Endothelial cell of umbilical vein (primary cell): Measurements from ENCODE around the gene RAPGEF4. TPM values are rescaled to one million over a fixed set of nuclear protein-coding genes. Genes with fewer than 3 reads are reported as not detected.

ENCODE experiments used
- BruUV-seq: library from RNA; stranded (reverse); fragments of 400-500 nt; replicated peaks from 2 replicates; lab custom pipeline; 2021; lab: Mats Ljungman, UMichigan
- CTCF ChIA-PET: fragments of 300-600, 350-600 bp; sonication (Branson Sonifier 250); formaldehyde crosslinking; loops from one replicate; lab custom pipeline; 2021; ENCODE audit warnings: antibody characterized with exemption, inconsistent platforms; lab: Charles Lee
- POLR2A ChIA-PET: fragments of 300-600, 350-600 bp; sonication (Branson Sonifier 250); formaldehyde crosslinking; loops from one replicate; lab custom pipeline; 2021; ENCODE audit warnings: antibody characterized with exemption, inconsistent platforms; lab: Charles Lee
- DNase-seq: peaks from one replicate; pipeline ENCODE4 v3.0.0-alpha.2; 2011; ENCODE audit warnings: low read depth, low spot score
- FAIRE-seq: peaks from 2 replicates; lab custom pipeline; 2011; peaks lifted over from hg19 to GRCh38; lab: Jason Lieb, UNC
- H2AFZ ChIP-seq: 2 replicates; pipeline ENCODE4 v1.6.0; 2012; ENCODE audit warnings: low read depth, low read length, control low read depth, inconsistent platforms
- H3K27ac ChIP-seq: 2 replicates; pipeline ENCODE4 v1.5.1; 2011; ENCODE audit warnings: low read depth, mild to moderate bottlenecking, control low read depth, low read length, moderate library complexity; ENCODE audit not compliant: insufficient read depth
- H3K27me3 ChIP-seq, 2 experiments: 2 replicates each; pipeline versions ENCODE4 v1.6.0 to v1.6.1; 2011; ENCODE audit warnings: low read length in 2 of 2, mixed read lengths in 1 of 2; ENCODE audit not compliant: control insufficient read depth in 2 of 2, insufficient read depth in 2 of 2
- H3K36me3 ChIP-seq, 2 experiments: 2 replicates in 1 of 2; 3 replicates in 1 of 2; pipeline ENCODE4 v1.5.1; 2011; ENCODE audit warnings: low read length in 2 of 2, mild to moderate bottlenecking in 1 of 2, moderate library complexity in 1 of 2; ENCODE audit not compliant: control insufficient read depth in 2 of 2, insufficient read depth in 2 of 2; ENCODE audit errors: extremely low read depth in 1 of 2
- H3K4me1 ChIP-seq: 3 replicates; pipeline ENCODE4 v1.5.1; 2011; ENCODE audit warnings: mild to moderate bottlenecking, low read length; ENCODE audit not compliant: control insufficient read depth, insufficient read depth; ENCODE audit errors: extremely low read depth
- H3K4me2 ChIP-seq: 2 replicates; pipeline ENCODE4 v1.6.1; 2011; ENCODE audit warnings: low read length, control low read depth, mixed read lengths; ENCODE audit not compliant: insufficient read depth
- H3K4me3 ChIP-seq, 3 experiments: fragments of 200-600 bp in 1 of 3; sonication (generic), shearing (Covaris generic) in 1 of 3; replicated peaks in 1 of 3; 2 replicates each; pipeline ENCODE4 v1.5.1; 2011 to 2016; ENCODE audit warnings: control low read depth in 3 of 3, low read length in 3 of 3, mild to moderate bottlenecking in 2 of 3, inconsistent platforms in 1 of 3, low read depth in 1 of 3, moderate library complexity in 1 of 3; ENCODE audit not compliant: insufficient read depth in 1 of 3
- H3K79me2 ChIP-seq: 2 replicates; pipeline ENCODE4 v1.6.0; 2012; ENCODE audit warnings: low read length, inconsistent platforms; ENCODE audit not compliant: control insufficient read depth, insufficient read depth
- H3K9ac ChIP-seq: replicated peaks from 2 replicates; pipeline ENCODE3; 2011; ENCODE audit warnings: low read length, control low read depth; ENCODE audit not compliant: insufficient read depth; ENCODE audit errors: extremely low read depth
- H3K9me1 ChIP-seq: replicated peaks from 3 replicates; pipeline ENCODE4 v1.6.0; 2011; ENCODE audit warnings: mild to moderate bottlenecking, low read length; ENCODE audit not compliant: control insufficient read depth, insufficient read depth; ENCODE audit errors: extremely low read depth
- H3K9me3 ChIP-seq: replicated peaks from 2 replicates; pipeline ENCODE4 v1.5.1; 2012; ENCODE audit warnings: low read length, inconsistent platforms; ENCODE audit not compliant: control insufficient read depth, insufficient read depth
- H4K20me1 ChIP-seq: replicated peaks from 2 replicates; pipeline ENCODE3; 2011; ENCODE audit warnings: mild to moderate bottlenecking, low read length; ENCODE audit not compliant: control insufficient read depth, insufficient read depth; ENCODE audit errors: extremely low read depth
- JUN ChIP-seq: IDR thresholded peaks from 2 replicates; pipeline ENCODE4 v1.6.1; 2011; ENCODE audit warnings: borderline replicate concordance, low read depth; ENCODE audit not compliant: insufficient read length, insufficient read depth
- POLR2A ChIP-seq: IDR thresholded peaks from 2 replicates; pipeline ENCODE4 v1.6.1; 2012; ENCODE audit warnings: low read depth, mild to moderate bottlenecking, control low read depth, low read length
- POLR2AphosphoS5 ChIP-seq: IDR thresholded peaks from 2 replicates; pipeline ENCODE4 v1.6.1; 2012; ENCODE audit warnings: low read depth, mild to moderate bottlenecking, control low read depth, low read length, moderate library complexity; ENCODE audit not compliant: insufficient read depth
- dilution Hi-C: fragments of 300-500 bp; cut with MboI; formaldehyde crosslinking; loops from one replicate; pipeline ENCODE4 v1.15.0; 2019; ENCODE audit warnings: low sequenced_read_pairs; ENCODE audit not compliant: extremely low pct_ligation_motif_present
- intact Hi-C: fragments of 100-400 bp; cut with micrococcal nuclease; formaldehyde crosslinking; loops from one replicate; pipeline ENCODE4 v1.10.0; 2022
- polyA plus RNA-seq, 4 experiments: library from polyadenylated mRNA; depleted of rRNA in 3 of 4; stranded (reverse) in 3 of 4; unstranded in 1 of 4; fragments of >200 nt; gene quantifications; 2 replicates each; pipeline versions ENCODE4 v1.2.1 to v1.2.3, GENCODE V29; 2011 to 2012; ENCODE audit warnings: missing spikeins in 1 of 4
- total RNA-seq: library from RNA; stranded (reverse); gene quantifications from 2 replicates; pipeline ENCODE4 v1.2.3, GENCODE V29; 2021
- TF ChIP-seq, protein P1 (sequence below), 2 donors: IDR thresholded peaks; 1 replicate in 1 of 2; 2 replicates in 1 of 2; pipeline ENCODE4 v1.5.1; 2011; ENCODE audit warnings: low read length in 2 of 2, mild to moderate bottlenecking in 2 of 2, moderate library complexity in 2 of 2, control low read depth in 1 of 2, inconsistent platforms in 1 of 2, low read depth in 1 of 2; ENCODE audit not compliant: insufficient read depth in 1 of 2; ENCODE audit errors: extremely low read depth in 1 of 2

The RAPGEF4 gene
- total and polyA plus RNA-seq, 2 donors (not counting 3 experiments of a cell fraction or from before 2014, with no cell fraction given): 7.2 to 9.2 TPM

DNA sequence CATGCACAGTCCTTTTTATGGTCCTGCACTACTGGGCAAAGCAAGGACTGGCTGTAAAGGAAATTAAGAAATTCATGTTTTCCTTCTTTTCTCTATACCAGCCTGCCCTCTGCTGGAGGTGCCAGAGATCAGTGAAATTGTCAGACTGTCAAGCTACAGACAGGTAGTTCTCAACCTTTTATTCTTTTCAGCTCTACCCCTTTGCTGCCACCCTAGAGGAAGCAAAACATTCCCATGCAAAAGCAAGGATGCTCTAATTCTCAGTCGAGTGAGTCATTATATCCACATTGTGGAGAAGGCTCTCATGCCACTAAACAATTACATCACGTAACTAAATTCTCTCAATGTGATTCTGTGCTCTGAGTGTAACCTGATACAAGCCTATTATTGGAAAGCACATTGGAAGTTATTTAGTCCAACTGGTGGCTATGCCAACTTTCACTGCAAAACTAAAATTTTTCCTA lies 25.0 kb upstream of the RAPGEF4 start:
- H3K4me3 ChIP-seq: no peak overlapping the region
- H3K4me2 ChIP-seq: no peak overlapping the region
- dilution Hi-C loops: no loop called here
- ChIA-PET CTCF (interaction anchor here (0.5 to 3.6 kb wide), 47 partner anchors 9 to 1122 kb away, joined by 3 to 108 read pairs (median 5); partner anchors contain the start of genes PDK1 and RAPGEF4), POLR2A (no interaction called here)
- H3K79me2 ChIP-seq: no peaks in the 10 kb centered on the region
- FAIRE-seq: peak; percentile 81
- no peaks in the 10 kb centered on the region for H3K4me1 ChIP-seq
- no peaks in the 10 kb centered on the region for H3K36me3 ChIP-seq
- peak; percentile 65 for DNase-seq
- no peaks in the 10 kb centered on the region for H4K20me1 ChIP-seq
- no TSS peak for BruUV-seq
- peaks cover 4 to 11% of the 10 kb centered on the region in 2 experiments for H3K27me3 ChIP-seq
- no peaks in the 10 kb centered on the region for H3K9me1 ChIP-seq
- no peak for TF ChIP-seq POLR2AphosphoS5
- TF ChIP-seq JUN: peak; percentile 34
- TF ChIP-seq, protein P1, sequence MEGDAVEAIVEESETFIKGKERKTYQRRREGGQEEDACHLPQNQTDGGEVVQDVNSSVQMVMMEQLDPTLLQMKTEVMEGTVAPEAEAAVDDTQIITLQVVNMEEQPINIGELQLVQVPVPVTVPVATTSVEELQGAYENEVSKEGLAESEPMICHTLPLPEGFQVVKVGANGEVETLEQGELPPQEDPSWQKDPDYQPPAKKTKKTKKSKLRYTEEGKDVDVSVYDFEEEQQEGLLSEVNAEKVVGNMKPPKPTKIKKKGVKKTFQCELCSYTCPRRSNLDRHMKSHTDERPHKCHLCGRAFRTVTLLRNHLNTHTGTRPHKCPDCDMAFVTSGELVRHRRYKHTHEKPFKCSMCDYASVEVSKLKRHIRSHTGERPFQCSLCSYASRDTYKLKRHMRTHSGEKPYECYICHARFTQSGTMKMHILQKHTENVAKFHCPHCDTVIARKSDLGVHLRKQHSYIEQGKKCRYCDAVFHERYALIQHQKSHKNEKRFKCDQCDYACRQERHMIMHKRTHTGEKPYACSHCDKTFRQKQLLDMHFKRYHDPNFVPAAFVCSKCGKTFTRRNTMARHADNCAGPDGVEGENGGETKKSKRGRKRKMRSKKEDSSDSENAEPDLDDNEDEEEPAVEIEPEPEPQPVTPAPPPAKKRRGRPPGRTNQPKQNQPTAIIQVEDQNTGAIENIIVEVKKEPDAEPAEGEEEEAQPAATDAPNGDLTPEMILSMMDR (IDR thresholded peaks at IDR 0.05; ENCODE audit: extremely low read depth in 1 of 2, insufficient read depth in 1 of 2, low read depth in 1 of 2, low read length in 2 of 2): peak; percentile 64 to 67
- no peak overlapping the region for H3K27ac ChIP-seq
- H2AFZ ChIP-seq: no peak overlapping the region
- H3K9me3 ChIP-seq: no peaks in the 10 kb centered on the region
- intact Hi-C loops: loop anchor here (1.0 to 5.0 kb wide), 3 partner anchors 117 to 538 kb away; no protein-coding TSS in a partner anchor
- no peak overlapping the region for H3K9ac ChIP-seq

DNA sequence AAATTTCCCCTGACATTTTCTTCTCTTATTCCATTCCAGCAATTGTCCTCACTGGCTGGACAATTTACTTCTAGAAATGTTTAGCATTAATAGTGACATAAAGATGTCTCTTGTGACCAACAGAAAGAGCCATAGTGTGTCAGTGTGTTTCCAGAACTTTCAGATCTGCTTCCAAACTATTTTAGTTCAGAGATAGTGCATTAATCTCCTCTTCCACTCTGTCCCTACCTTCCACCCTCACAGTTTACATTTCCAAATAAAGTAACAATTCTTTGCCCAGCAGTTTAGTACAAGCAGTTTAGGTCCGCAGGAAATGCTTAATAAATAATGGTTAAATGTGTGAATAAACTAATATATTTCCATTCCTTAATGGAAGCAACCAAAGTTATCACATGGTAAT lies 24.5 kb upstream of the RAPGEF4 start:
- H2AFZ ChIP-seq: no peak overlapping the region
- no peak for DNase-seq
- no peak overlapping the region for H3K4me2 ChIP-seq
- H3K27me3 ChIP-seq: peaks cover 4 to 11% of the 10 kb centered on the region in 2 experiments
- H3K4me3 ChIP-seq: no peak overlapping the region
- no TSS peak for BruUV-seq
- FAIRE-seq: no peak
- H3K9ac ChIP-seq: no peak overlapping the region
- no peaks in the 10 kb centered on the region for H3K4me1 ChIP-seq
- TF ChIP-seq POLR2A: no peak
- no peaks in the 10 kb centered on the region for H3K9me3 ChIP-seq
- H4K20me1 ChIP-seq: no peaks in the 10 kb centered on the region
- no peak overlapping the region for H3K27ac ChIP-seq
- ChIA-PET POLR2A (no interaction called here), CTCF (interaction anchor here (0.5 to 3.6 kb wide), 47 partner anchors 9 to 1112 kb away, joined by 3 to 108 read pairs (median 5); partner anchors contain the start of genes PDK1 and RAPGEF4)
- no peaks in the 10 kb centered on the region for H3K79me2 ChIP-seq
- H3K36me3 ChIP-seq: no peaks in the 10 kb centered on the region
- intact Hi-C loops: loop anchor here (5.0 kb wide), 1 partner anchor 539 kb away; no protein-coding TSS in a partner anchor
- no peaks in the 10 kb centered on the region for H3K9me1 ChIP-seq
- dilution Hi-C loops: no loop called here
